Coronary artery (tissue), 2 donors: ENCODE results near the gene CCDC38.

Source experiments
- DNase-seq: peaks from one replicate; pipeline ENCODE4 v3.0.0-alpha.2; 2017; ENCODE audit warnings: low spot score
- H3K27ac ChIP-seq, 2 donors: fragments of 200-600 bp; sonication (generic); one replicate each; pipeline ENCODE4 v1.5.1; 2016 to 2019
- H3K4me3 ChIP-seq: fragments of 200-600 bp; sonication (generic); 2 replicates; pipeline ENCODE4 v1.5.1; 2016; ENCODE audit warnings: mild to moderate bottlenecking, moderate library complexity
- TF ChIP-seq, protein P1 (sequence below): fragments of 200-600 bp; sonication (generic); IDR thresholded peaks from one replicate; pipeline ENCODE4 v1.5.1; 2019; ENCODE audit warnings: antibody characterized with exemption

Gene CCDC38

DNA sequence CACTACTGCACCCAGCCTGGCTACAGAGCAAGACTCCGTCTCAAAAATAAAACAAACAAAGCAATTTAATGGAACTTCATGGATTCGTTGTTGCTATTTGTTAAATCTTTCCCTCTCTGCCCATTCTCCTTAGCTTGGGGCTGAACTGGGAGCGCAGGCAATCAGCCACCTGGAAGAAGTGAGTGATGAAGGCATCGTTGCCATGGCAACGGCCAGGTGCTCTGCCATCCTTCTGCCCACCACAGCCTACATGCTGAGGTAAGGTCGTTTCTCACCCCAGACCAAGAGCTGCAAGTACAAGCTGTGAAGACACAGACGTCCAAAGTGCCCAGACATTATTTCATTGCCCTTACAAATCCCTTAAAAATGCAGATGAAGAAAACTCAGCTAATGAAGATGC is 19.8 kb upstream of the CCDC38 start:
- no peak overlapping the region for H3K4me3 ChIP-seq
- no peak overlapping the region for H3K27ac ChIP-seq
- TF ChIP-seq, protein P1, sequence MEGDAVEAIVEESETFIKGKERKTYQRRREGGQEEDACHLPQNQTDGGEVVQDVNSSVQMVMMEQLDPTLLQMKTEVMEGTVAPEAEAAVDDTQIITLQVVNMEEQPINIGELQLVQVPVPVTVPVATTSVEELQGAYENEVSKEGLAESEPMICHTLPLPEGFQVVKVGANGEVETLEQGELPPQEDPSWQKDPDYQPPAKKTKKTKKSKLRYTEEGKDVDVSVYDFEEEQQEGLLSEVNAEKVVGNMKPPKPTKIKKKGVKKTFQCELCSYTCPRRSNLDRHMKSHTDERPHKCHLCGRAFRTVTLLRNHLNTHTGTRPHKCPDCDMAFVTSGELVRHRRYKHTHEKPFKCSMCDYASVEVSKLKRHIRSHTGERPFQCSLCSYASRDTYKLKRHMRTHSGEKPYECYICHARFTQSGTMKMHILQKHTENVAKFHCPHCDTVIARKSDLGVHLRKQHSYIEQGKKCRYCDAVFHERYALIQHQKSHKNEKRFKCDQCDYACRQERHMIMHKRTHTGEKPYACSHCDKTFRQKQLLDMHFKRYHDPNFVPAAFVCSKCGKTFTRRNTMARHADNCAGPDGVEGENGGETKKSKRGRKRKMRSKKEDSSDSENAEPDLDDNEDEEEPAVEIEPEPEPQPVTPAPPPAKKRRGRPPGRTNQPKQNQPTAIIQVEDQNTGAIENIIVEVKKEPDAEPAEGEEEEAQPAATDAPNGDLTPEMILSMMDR, result no peak
- no peak for DNase-seq

DNA sequence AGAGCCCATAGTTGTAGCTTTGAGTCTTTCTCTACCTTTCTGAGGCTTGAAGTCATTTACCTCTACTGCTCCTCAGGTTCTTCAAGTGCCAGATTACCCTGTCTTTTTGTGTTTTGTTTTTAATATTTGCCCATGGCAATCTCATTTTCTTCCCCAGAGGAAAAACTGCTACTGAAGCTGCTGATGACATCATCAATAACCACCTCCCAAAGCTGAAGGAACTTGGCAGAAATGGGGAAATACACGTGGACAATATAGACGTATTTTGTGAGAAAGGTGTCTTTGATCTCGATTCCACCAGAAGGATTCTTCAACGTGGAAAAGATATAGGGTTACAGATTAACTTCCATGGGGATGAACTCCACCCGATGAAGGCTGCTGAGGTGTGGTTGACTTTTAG is 17.8 kb upstream of the CCDC38 start:
- H3K27ac ChIP-seq, result no peak overlapping the region
- no peak for DNase-seq
- H3K4me3 ChIP-seq, result no peak overlapping the region
- TF ChIP-seq, protein P1, result no peak

DNA sequence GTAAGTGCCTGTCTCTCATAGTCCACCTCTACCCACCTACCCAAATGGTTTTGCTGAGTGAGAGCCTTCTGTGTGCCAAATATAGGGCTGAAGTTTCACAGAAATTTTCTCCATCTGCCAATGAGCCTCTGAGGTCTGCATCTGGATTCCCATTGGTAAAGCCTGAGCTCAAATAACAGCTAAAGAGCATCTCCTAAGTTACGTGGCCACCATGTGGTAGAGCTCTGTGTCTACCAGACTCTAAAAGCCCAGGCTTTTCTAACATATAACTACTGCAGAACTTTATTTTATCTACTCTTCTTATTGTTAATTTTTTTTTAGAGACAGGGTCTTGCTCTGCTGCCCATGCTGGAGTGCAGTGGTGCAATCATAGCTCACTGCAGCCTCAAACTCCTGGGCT is 16.7 kb upstream of the CCDC38 start:
- DNase-seq, result no peak
- no peak overlapping the region for H3K4me3 ChIP-seq
- TF ChIP-seq, protein P1, result no peak
- H3K27ac ChIP-seq, result no peak overlapping the region

DNA sequence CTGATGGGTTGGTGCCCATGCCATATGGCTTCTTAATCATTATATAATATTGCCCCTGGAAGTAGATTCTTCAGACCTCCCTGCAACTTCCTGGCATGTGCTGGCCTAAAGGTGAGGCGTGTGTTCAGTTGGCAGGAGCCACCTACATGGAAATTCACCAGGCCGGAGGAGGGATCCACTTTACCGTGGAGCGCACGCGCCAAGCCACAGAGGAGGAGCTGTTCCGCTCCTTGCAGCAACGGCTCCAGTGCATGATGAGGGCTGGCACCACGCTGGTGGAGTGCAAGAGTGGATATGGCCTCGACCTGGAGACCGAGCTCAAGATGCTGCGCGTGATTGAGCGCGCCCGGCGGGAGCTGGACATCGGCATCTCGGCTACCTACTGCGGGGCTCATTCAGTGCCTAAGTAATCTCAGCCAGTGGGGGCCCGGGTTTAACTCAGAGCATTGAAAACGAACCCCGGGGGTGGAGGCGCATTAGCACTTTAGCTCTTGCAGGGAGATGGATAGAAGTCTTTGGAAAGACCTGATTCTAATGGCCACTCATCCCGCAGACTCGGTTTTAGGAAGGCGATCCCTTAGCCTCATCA is 14.2 kb upstream of the CCDC38 start:
- no peak for DNase-seq
- H3K4me3 ChIP-seq, result no peak overlapping the region
- H3K27ac ChIP-seq, result no peak overlapping the region
- TF ChIP-seq, protein P1, result no peak

DNA sequence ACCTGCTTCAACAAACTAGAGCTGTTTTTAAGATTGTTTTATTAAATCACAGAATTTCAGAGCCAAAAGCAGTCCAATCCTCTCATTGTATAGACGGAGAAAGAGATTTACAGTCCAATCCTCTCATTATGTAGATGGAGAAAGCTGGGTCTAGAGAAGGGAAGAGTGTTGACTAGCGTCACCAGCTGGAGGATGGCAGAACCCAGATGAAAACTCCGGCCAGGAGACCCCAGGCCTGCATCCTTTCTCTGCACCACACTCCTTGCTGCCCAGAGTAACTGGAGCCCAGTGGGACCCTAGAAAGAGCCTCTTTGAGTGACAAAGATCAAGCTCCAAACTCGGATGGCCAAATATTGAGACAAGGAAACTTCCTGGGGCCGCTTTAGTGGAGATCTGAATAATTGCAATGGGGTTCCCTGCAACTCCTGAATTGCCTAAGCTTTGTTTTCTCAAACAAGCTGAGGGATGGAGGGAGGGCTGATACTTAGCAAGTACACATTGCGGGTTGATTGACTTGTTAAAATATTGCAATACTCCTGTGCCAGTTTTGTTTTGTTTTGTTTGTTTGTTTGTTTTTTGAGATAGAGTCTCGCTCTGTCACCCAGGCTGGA is 13.2 kb upstream of the CCDC38 start:
- TF ChIP-seq, protein P1, result no peak
- DNase-seq, result no peak
- H3K4me3 ChIP-seq, result no peak overlapping the region
- no peak overlapping the region for H3K27ac ChIP-seq

DNA sequence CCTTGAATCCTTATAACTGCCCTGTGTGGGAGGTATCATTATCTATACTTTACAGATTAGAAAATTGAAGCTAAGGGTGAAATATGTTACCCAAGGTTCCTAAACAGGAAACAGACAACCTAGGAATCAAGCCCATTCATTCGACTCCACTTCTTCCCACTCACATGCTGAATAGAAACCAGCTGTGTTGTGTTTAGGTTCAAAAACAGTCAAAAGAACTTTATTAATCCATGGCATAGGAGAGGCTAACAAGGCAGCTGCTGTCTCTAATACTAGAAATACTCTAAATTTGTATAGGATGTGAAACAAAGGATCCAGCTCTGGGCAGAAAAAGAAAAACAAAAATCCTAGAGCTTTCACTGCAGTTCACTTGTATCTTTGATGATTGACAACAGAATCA is 10.6 kb upstream of the CCDC38 start:
- TF ChIP-seq, protein P1, result no peak
- Histone ChIP-seq H3K4me3 (no peak overlapping the region), H3K27ac (no peak overlapping the region)
- DNase-seq, result no peak

DNA sequence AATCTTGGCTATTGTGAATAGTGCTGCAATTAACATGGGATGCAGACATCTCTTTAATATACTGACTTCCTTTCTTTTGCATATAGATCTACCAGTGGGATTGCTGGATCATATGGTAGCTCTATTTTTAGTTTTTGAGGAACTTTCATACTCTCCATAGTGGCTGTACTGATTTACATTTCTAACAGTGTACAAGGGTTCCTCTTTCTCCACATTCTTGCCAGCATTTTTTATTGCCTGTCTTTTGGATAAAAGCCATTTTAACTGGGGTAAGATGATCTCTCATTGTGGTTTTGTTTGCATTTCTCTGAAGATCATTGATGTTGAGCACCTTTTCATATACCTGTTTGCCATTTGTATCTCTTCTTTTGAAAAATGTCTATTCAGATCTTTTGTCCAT is 9.1 kb upstream of the CCDC38 start:
- Histone ChIP-seq H3K27ac (no peak overlapping the region), H3K4me3 (no peak overlapping the region)
- TF ChIP-seq, protein P1, result no peak
- DNase-seq, result no peak
